HepG2 (cell line): ENCODE data around the gene SUSD3. TPM values are rescaled to one million over a fixed set of nuclear protein-coding genes. Genes with fewer than 3 reads are reported as not detected.
"Not testable (repeated sequence)": the region's sequence is repeated elsewhere in the genome, so short reads cannot be mapped to it uniquely, and the experiment has no call there.

ENCODE experiments used
- ATAC-seq: fragments of 200-7000 bp; cut with Tn5 transposase; 3 replicates; pipeline ENCODE4 v1.9.1; 2020; ENCODE audit warnings: mild to moderate bottlenecking, moderate library complexity
- BruUV-seq: library from RNA; stranded (reverse); fragments of 400-500 nt; replicated peaks from 2 replicates; lab custom pipeline; 2021; lab: Mats Ljungman, UMichigan
- CTCF ChIA-PET: fragments of 300-600 bp; formaldehyde crosslinking; extraction: SDS; loops from one replicate; lab custom pipeline; 2021; ENCODE audit warnings: low total read pairs, inconsistent platforms, low intra/inter-chr PET ratio; lab: Yijun Ruan, JAX
- POLR2A ChIA-PET: fragments of 350-600 bp; sonication (Branson Sonifier 250); formaldehyde crosslinking; loops from one replicate; lab custom pipeline; 2020; ENCODE audit warnings: antibody characterized with exemption, inconsistent platforms; lab: Yijun Ruan, JAX
- DNase-seq: peaks from one replicate; pipeline ENCODE4 v3.0.0-alpha.2; 2015; ENCODE audit warnings: low spot score
- FAIRE-seq: peaks from 3 replicates; lab custom pipeline; 2011; peaks lifted over from hg19 to GRCh38; lab: Jason Lieb, UNC
- H2AFZ ChIP-seq: one replicate; pipeline ENCODE4 v1.6.1; 2011; ENCODE audit warnings: low read length, inconsistent platforms
- H3K27ac ChIP-seq: fragments of 300-600 bp; 3 replicates; pipeline ENCODE4 v1.8.0; 2011; ENCODE audit warnings: mixed run types, mild to moderate bottlenecking, mixed read lengths, low read length, inconsistent platforms; ENCODE audit not compliant: insufficient read depth; ENCODE audit errors: extremely low read length
- H3K27me3 ChIP-seq, 2 experiments: fragments of 200-600 bp in 1 of 2; 2 replicates in 1 of 2; 3 replicates in 1 of 2; pipeline versions ENCODE4 v1.6.0 to v1.8.0; 2011; ENCODE audit warnings: low read length in 2 of 2, mild to moderate bottlenecking in 2 of 2, moderate library complexity in 2 of 2, inconsistent platforms in 1 of 2; ENCODE audit not compliant: insufficient read depth in 2 of 2, control insufficient read depth in 1 of 2
- H3K36me3 ChIP-seq, 2 experiments: fragments of 200-600 bp in 1 of 2; replicated peaks in 1 of 2; 2 replicates in 1 of 2; 3 replicates in 1 of 2; pipeline versions ENCODE4 v1.5.1 to v1.8.0; 2011; ENCODE audit warnings: low read length in 2 of 2, inconsistent platforms in 1 of 2; ENCODE audit not compliant: insufficient read depth in 2 of 2, control insufficient read depth in 1 of 2
- H3K4me1 ChIP-seq: 2 replicates; pipeline ENCODE4 v1.5.1; 2012; ENCODE audit warnings: low read length, inconsistent platforms; ENCODE audit not compliant: insufficient read depth
- H3K4me2 ChIP-seq: 2 replicates; pipeline ENCODE4 v1.6.0; 2011; ENCODE audit warnings: low read depth, low read length, inconsistent platforms
- H3K4me3 ChIP-seq, 3 experiments: fragments of 200-600 bp in 1 of 3; sonication (generic), shearing (Covaris generic) in 1 of 3; replicated peaks in 1 of 3; 2 replicates each; pipeline ENCODE4 v1.5.1; 2011 to 2016; ENCODE audit warnings: low read length in 3 of 3, inconsistent platforms in 2 of 3, low read depth in 2 of 3, mild to moderate bottlenecking in 2 of 3, control low read depth in 1 of 3, mixed read lengths in 1 of 3; ENCODE audit not compliant: insufficient read depth in 1 of 3
- H3K79me2 ChIP-seq: one replicate; pipeline ENCODE4 v1.6.1; 2011; ENCODE audit warnings: low read length, inconsistent platforms; ENCODE audit not compliant: insufficient read depth
- H3K9ac ChIP-seq: 2 replicates; pipeline ENCODE4 v1.6.0; 2011; ENCODE audit warnings: mild to moderate bottlenecking, low read depth, low read length, inconsistent platforms; ENCODE audit not compliant: insufficient read depth
- H3K9me3 ChIP-seq: 2 replicates; pipeline ENCODE4 v1.5.1; 2012; ENCODE audit warnings: mild to moderate bottlenecking, low read length
- H4K20me1 ChIP-seq: 2 replicates; pipeline ENCODE4 v1.6.0; 2011; ENCODE audit warnings: inconsistent platforms, mild to moderate bottlenecking, low read length, moderate library complexity; ENCODE audit not compliant: insufficient read depth
- EED ChIP-seq: sonication (generic); formaldehyde crosslinking; IDR thresholded peaks from 2 replicates; pipeline ENCODE4 v1.5.0; 2020; ENCODE audit warnings: mild to moderate bottlenecking, missing genetic modification reagents
- GATA4 ChIP-seq: sonication (generic); IDR thresholded peaks from 2 replicates; pipeline ENCODE4 v1.6.1; 2016; ENCODE audit warnings: antibody characterized with exemption, low read depth, borderline replicate concordance
- MXD4 ChIP-seq: IDR thresholded peaks from 2 replicates; pipeline ENCODE4 v1.6.1; 2016; ENCODE audit warnings: mild to moderate bottlenecking, missing biosample characterization, missing genetic modification reagents
- ZFP91 ChIP-seq: sonication (generic); formaldehyde crosslinking; IDR thresholded peaks from 2 replicates; pipeline ENCODE4 v1.9.0; 2022; ENCODE audit warnings: missing genetic modification reagents, mild to moderate bottlenecking, borderline replicate concordance
- WGBS: methylation state at CpG from one replicate; pipeline ENCODE4 v1.1.6; 2017; ENCODE audit warnings: low lambda C conversion rate; 5-methylcytosine and 5-hydroxymethylcytosine counted together
- in situ Hi-C: cut with HindIII; loops from 2 replicates; pipeline ENCODE4 v1.10.0; 2017; ENCODE audit warnings: low pct_unique_long_range_greater_than_20kb; ENCODE audit not compliant: extremely low pct_ligation_motif_present
- intact Hi-C: fragments of 100-400 bp; cut with micrococcal nuclease; formaldehyde crosslinking; loops from one replicate; pipeline ENCODE4 v1.10.0; 2022; ENCODE audit not compliant: unreplicated experiment
- polyA plus RNA-seq, 8 experiments: library from polyadenylated mRNA; depleted of rRNA in 3 of 8; stranded (reverse) in 7 of 8; unstranded in 1 of 8; fragments of >200 nt; fragmentation: Illumina TruSeq in 4 of 8; extraction: Trizol in 4 of 8; gene quantifications; 2 replicates each; pipeline versions ENCODE4 v1.2.1 to v1.2.3, GENCODE V29; 2011 to 2016; ENCODE audit warnings: low read depth in 4 of 8, missing spikeins in 1 of 8, mixed read lengths in 1 of 8; ENCODE audit not compliant: insufficient read depth in 1 of 8
- total RNA-seq, 5 experiments: library from RNA; depleted of rRNA; stranded (reverse); fragments of >200 nt; fragmentation: Illumina TruSeq; extraction: Trizol; gene quantifications; 2 replicates each; pipeline ENCODE4 v1.2.3, GENCODE V29; 2016; ENCODE audit warnings: low read depth in 1 of 5
- TF ChIP-seq, protein P1 (sequence below): sonication (generic); formaldehyde crosslinking; IDR thresholded peaks from 2 replicates; pipeline ENCODE4 v1.8.0; 2022; ENCODE audit warnings: mild to moderate bottlenecking, missing genetic modification reagents, moderate library complexity

SUSD3 gene
- total and polyA plus RNA-seq, 2 of the 13 experiments (the other 11 are each of a cell fraction or from before 2014, with no cell fraction given), result 7.0 to 9.1 TPM

- TF ChIP-seq, protein P1, sequence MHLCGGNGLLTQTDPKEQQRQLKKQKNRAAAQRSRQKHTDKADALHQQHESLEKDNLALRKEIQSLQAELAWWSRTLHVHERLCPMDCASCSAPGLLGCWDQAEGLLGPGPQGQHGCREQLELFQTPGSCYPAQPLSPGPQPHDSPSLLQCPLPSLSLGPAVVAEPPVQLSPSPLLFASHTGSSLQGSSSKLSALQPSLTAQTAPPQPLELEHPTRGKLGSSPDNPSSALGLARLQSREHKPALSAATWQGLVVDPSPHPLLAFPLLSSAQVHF (CRISPR knock-in tag), result no peak
- no peak for TF ChIP-seq EED (CRISPR knock-in tag)
- TF ChIP-seq GATA4, result no peak
- TF ChIP-seq MXD4, result no peak
- no peak for TF ChIP-seq ZFP91 (CRISPR knock-in tag)
Observed at GRCh38 chr9:93100276-93100636, 41.8 kb downstream of the SUSD3 start (continued).

- H3K4me2 ChIP-seq, H2AFZ ChIP-seq, intact Hi-C loops, H3K9me3 ChIP-seq, H4K20me1 ChIP-seq, BruUV-seq, CTCF ChIA-PET, ATAC-seq, H3K4me3 ChIP-seq, POLR2A ChIA-PET, in situ Hi-C loops, H3K9ac ChIP-seq, H3K36me3 ChIP-seq, H3K27me3 ChIP-seq, FAIRE-seq, DNase-seq, H3K27ac ChIP-seq: not testable (repeated sequence)
- 97% methylated on average over 11 of the region's 11 CpGs for WGBS
- peaks cover 26% of the 10 kb centered on the region for H3K4me1 ChIP-seq
- peaks cover 31% of the 10 kb centered on the region for H3K79me2 ChIP-seq
Observed at GRCh38 chr9:93101086-93101485, 42.6 kb downstream of the SUSD3 start.
